ENCODE results near the gene LGALS7. TPM values are rescaled to one million over a fixed set of nuclear protein-coding genes. Genes with fewer than 3 reads are reported as not detected.
"Not testable (repeated sequence)": the region's sequence is repeated elsewhere in the genome, so short reads cannot be mapped to it uniquely, and the experiment has no call there.

LGALS7 gene
- polyA plus RNA-seq, 6 donors from 2014 or later, result not detected

DNA sequence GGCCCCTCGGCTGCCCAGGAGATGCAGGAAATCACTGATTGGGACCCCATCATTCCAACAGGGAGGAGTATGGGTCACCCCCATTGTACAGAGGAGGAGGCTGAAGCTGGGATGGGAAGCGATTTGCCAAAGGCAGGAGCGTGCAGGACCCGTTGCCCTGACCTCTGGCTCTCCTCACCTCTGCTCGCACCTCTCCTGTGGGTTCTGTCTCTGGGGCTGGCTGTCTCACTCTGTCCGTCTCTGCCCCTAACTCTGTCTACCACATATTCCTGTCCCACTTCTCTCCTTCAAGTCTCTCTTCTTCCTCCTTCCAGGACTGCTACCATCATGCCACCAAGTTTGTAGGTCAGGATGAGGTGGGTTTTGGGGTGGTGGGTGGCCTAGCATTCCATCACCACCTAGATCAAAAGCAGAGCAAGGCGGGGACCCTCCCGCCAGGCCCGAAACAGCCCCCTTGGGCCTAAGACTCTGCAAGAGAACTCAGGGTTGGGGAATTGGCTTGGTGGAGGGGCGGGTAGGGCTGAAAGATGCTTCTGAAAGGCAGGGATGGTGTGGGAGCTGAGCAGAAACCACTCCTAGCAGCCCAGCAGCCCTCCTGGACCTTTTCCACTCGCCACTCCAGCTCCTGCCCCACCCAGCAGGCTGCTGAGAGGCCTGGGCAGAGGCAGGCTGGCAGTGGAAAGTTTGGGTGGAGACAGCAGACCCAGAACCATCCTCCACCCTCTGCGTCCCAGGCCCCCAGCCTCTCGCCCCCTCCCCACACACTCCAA lies 1.0 kb upstream of the LGALS7 start:
- no peak for DNase-seq
- peak overlapping the region in 1 of 8 donors; percentile 44 for H3K4me3 Mint-ChIP-seq
- no peaks in the 10 kb centered on the region for H3K36me3 Mint-ChIP-seq
- peaks cover 1 to 4% (median 3%) of the 10 kb centered on the region in 3 donors for H3K4me1 Mint-ChIP-seq
- peaks cover 0 to 8% (median 6%) of the 10 kb centered on the region in 3 donors for H3K27me3 Mint-ChIP-seq
- no peak for ATAC-seq (ENCODE audit: low read depth in 2 of 2)
- no peak overlapping the region for H3K27ac Mint-ChIP-seq
- H3K9me3 Mint-ChIP-seq, result no peaks in the 10 kb centered on the region

DNA sequence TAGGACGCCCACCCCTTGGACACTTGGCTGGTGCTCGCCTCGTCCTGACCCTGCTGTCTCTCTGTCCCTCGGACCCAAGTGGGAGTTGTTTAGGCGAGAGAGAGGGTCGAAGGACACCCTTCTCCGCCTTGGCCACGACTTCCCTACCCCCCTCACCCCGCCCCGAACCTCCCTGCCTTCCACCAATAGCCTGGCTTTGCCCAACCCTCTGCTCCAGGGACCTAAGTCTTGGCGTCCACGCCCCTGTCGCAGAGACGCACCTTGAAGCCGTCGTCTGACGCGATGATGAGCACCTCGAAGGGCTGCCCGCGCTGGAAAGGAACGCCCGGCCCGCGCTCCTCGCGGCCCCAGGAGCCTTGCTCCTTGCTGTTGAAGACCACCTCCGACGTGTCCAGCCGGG lies 1.7 kb downstream of the LGALS7 start:
- peaks cover 4 to 12% (median 8%) of the 10 kb centered on the region in 3 donors for H3K4me1 Mint-ChIP-seq
- not testable (repeated sequence) for H3K4me3 Mint-ChIP-seq; H3K36me3 Mint-ChIP-seq; H3K27ac Mint-ChIP-seq; H3K9me3 Mint-ChIP-seq; DNase-seq; ATAC-seq (ENCODE audit: low read depth in 2 of 2); H3K27me3 Mint-ChIP-seq

DNA sequence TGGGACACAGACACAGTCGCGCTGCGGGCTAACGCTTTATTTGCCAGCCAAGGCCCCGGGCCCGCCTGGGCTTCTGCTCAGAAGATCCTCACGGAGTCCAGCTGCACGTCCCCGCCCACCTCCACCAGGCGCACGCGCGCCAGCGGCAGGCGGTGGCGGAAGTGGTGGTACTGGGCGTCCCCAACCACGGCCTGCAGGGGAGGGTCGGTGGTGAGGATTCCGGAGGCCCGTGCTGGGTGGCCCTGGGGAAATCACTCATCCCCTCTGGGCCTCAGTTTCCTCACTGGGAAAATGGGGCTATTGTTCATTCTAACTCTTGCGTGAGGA lies 2.4 kb downstream of the LGALS7 start:
- H3K27me3 Mint-ChIP-seq, DNase-seq, H3K27ac Mint-ChIP-seq, H3K4me3 Mint-ChIP-seq, H3K9me3 Mint-ChIP-seq, H3K36me3 Mint-ChIP-seq: not testable (repeated sequence)
- peak; percentile 50 to 56 for ATAC-seq (ENCODE audit: low read depth in 2 of 2)
- peaks cover 4 to 12% (median 8%) of the 10 kb centered on the region in 3 donors for H3K4me1 Mint-ChIP-seq

DNA sequence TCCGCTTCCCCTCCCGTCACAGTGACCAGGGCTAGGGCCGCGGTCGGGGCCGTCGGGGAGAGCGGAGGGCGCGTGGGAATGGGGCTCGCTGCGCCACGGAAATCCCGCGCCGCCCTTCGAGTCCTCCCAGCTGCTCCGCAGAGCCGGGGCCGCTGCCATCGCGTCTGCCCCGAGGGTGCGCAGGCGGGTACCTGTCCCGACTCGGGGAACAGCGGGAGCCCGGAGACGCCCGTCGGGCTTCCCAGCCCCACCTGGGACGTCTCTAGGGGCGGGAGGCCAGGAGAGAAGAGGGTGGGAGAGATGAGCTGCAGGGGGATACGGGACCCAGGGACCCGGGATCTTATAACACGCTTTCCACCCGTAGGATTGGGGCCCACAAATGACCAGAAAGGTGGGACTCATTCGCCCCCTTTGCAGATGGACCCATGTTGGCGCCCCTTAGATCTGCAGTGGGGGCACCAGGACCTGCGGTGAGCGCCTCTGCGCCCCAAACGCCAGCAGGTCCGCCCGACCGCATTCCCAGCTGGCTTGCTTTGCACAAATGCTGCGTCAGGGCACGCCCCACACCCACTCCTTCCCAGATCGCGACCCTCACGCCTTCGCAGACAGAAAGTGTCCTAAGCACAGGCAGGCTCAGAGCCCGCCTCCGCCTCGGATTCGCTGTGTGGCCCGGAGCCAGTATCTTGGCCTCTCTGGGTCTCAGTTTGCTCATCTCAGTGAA lies 2.9 kb downstream of the LGALS7 start:
- H3K27ac Mint-ChIP-seq, result peak overlapping the region in 1 of 6 donors; percentile 96
- H3K36me3 Mint-ChIP-seq, H3K9me3 Mint-ChIP-seq, H3K27me3 Mint-ChIP-seq, DNase-seq: not testable (repeated sequence)
- peaks cover 4 to 12% (median 8%) of the 10 kb centered on the region in 3 donors for H3K4me1 Mint-ChIP-seq
- peak overlapping the region in 6 of 8 donors; percentile 42 to 89 (median 72) for H3K4me3 Mint-ChIP-seq
- peak; percentile 9 to 15 for ATAC-seq (ENCODE audit: low read depth in 2 of 2)

DNA sequence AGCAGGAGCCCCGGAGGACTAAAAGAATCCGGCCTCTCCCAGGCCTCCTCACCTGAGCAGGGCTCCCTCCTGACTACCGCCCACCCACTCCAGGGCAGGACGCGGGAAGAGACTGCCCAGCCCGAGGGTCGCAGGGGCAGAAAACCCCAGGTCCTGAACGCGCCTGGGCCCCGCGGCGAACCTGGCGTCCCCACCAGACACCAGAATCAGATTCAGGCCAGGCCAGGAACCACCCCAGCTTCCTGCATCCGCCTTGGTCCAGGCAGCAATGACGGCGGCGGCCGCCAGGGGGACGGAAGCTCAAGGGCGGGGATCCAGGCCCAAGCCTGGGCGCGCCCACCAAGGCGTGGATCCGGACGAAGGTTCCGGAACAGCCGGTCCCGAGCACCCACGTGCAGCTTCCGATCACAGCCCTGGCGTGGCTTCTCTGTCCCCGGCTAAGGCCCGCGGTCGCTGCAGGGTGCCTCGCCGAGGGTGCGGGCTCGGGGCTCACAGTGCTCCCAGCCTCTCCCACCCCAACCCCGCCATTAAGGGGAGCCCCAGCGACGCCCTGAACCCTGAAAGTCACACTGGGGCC lies 3.6 kb downstream of the LGALS7 start:
- Mint-ChIP-seq H3K27me3 (no peaks in the 10 kb centered on the region), H3K4me1 (peaks cover 4 to 12% (median 8%) of the 10 kb centered on the region in 3 donors), H3K27ac (peak overlapping the region; percentile 78 to 96 (median 88)), H3K36me3 (no peaks in the 10 kb centered on the region), H3K9me3 (peaks cover 0 to 4% (median 0%) of the 10 kb centered on the region in 7 donors), H3K4me3 (peak overlapping the region; percentile 69 to 89 (median 75))
- DNase-seq (peak; percentile 95), ATAC-seq (ENCODE audit: low read depth in 2 of 2) (peak; percentile 90 to 92)

DNA sequence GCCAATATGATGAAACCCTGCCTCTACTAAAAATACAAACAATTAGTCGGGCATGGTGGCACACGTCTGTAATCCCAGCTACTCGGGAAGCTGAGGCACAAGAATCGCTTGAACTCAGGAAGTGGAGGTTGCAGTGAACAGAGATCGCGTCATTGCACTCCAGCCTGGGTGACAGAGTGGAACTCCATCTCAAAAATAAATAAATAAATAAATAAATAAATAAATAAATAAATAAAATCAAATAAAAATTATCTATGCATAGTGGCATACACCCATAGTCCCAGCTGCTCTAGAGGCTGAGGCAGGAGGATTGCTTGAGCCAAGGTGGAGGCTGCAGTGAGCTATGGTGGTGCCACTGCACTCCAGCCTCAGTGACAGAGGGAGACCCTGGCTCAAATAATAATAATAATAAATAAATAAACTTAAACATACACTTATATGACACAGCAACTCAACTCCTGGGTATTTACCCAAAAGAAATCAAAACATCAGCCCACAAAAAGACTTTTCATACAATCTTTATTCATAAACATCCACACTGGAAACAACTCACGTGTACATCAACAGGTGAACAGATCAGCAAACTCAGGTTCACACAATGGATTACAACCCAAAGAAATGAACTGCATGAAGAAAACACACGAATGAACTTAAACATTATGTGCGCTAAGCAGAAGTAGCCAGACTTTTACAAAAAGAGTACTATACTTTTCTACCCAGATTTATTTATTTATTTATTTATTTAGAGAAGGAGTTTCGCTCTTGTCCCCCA lies 6.9 kb downstream of the LGALS7 start:
- DNase-seq (no peak), ATAC-seq (ENCODE audit: low read depth in 2 of 2) (no peak)
- Mint-ChIP-seq H3K4me3 (no peak overlapping the region), H3K27ac (no peak overlapping the region), H3K4me1 (peaks cover 4 to 20% (median 17%) of the 10 kb centered on the region in 3 donors), H3K27me3 (no peaks in the 10 kb centered on the region), H3K36me3 (no peaks in the 10 kb centered on the region), H3K9me3 (peaks cover 0 to 4% (median 0%) of the 10 kb centered on the region in 7 donors)

DNA sequence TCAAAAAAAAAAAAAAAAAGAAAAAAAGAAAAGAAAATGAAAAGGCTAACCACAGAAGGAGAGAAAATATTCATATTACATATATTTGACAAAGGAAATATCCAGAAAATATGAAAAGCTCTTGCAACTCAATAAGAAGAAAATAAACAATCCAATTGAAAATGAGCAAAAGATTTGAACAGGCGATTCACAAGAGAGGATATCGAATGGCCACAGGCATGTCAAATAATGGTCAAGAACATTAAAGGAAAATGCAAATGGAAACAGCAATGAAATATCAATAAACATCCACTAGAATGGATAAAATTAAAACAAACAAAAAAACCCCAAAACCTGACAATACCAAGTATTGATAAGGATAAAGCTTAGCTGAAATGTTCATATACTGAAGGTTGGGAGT lies 8.1 kb downstream of the LGALS7 start:
- ATAC-seq (ENCODE audit: low read depth in 2 of 2), result no peak
- Mint-ChIP-seq H3K36me3 (no peaks in the 10 kb centered on the region), H3K4me1 (peaks cover 4 to 20% (median 17%) of the 10 kb centered on the region in 3 donors), H3K27ac (no peak overlapping the region), H3K9me3 (peaks cover 0 to 4% (median 0%) of the 10 kb centered on the region in 7 donors), H3K27me3 (no peaks in the 10 kb centered on the region), H3K4me3 (no peak overlapping the region)
- no peak for DNase-seq

DNA sequence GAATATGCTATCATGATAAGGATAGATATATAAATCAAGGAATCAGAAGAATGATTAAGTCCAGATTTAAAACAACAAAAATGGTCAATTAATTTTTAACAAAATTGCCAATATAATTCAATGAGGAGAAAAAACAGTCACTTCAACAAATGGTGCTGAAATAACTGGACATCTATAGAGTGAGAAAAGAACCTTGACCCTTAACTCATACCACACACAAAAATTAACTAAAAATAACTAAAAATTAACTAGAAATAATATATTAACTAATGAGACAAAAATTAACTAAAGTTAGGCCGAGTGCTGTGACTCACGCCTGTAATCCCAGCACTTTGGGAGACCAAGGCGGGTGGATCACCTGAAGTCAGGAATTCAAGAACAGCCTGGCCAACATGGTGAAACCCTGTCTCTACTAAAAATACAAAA lies 9.5 kb downstream of the LGALS7 start:
- ATAC-seq (ENCODE audit: low read depth in 2 of 2) (no peak), DNase-seq (no peak)
- Mint-ChIP-seq H3K36me3 (no peaks in the 10 kb centered on the region), H3K27ac (no peak overlapping the region), H3K4me1 (peaks cover 0 to 12% (median 9%) of the 10 kb centered on the region in 3 donors), H3K27me3 (no peaks in the 10 kb centered on the region), H3K4me3 (no peak overlapping the region), H3K9me3 (peaks cover 0 to 4% (median 0%) of the 10 kb centered on the region in 7 donors)

DNA sequence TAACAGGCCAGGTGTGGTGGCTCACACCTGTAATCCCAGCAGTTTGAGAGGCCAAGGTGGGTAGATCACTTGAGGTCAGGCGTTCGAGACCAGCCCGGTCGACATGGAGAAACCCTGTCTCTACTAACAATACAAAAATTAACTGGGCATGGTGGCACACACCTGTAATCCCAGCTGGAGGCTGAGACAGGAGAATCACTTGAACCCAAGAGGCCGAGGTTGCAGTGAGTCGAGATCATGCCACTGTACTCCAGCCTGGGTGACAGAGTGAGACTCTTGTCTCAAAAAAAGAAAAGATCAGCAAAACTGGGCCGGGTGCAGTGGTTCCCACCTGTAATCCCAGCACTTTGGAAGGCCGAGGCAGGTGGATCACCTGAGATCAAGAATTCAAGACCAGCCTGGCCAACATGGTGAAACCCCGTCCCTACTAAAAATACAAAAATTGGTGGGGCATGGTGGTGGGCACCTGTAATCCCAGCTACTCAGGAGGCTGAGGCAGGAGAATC lies 11.4 kb downstream of the LGALS7 start:
- not testable (repeated sequence) for DNase-seq; ATAC-seq (ENCODE audit: low read depth in 2 of 2); H3K27me3 Mint-ChIP-seq; H3K36me3 Mint-ChIP-seq; H3K9me3 Mint-ChIP-seq; H3K4me3 Mint-ChIP-seq; H3K4me1 Mint-ChIP-seq; H3K27ac Mint-ChIP-seq

DNA sequence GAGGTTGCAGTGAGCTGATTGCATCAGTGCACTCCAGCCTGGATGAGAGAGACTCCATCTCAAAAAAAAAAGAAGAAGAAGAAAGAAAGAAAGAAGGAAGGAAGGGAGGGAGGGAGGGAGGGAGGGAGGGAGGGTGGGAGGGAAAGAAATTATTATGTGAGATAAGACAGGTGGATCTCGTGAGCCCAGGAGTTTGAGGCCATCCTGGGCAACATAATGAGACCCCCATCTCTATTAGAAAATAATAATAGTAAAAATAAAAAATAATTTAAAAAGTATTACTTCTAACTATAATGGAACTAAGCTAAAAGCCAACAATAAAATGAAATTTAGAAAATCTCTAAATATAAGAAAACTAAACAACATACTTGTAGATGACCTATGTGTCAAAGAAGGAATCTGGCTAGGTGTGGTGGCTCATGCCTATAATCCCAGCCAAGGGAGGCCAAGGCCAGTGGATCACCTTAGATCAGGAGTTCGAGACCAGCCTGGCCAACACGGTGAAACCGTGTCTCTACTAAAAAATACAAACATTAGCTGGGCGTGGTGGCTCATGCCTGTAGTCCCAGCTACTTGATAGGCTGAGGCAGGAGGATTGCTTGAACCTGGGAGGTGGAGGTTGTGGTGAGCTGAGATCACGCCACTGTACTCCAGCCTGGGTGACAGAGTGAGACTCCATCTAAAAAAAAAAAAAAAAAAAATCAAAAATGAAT lies 12.4 kb downstream of the LGALS7 start:
- not testable (repeated sequence) for H3K36me3 Mint-ChIP-seq; DNase-seq; H3K9me3 Mint-ChIP-seq; H3K4me3 Mint-ChIP-seq; ATAC-seq (ENCODE audit: low read depth in 2 of 2); H3K4me1 Mint-ChIP-seq; H3K27me3 Mint-ChIP-seq
- H3K27ac Mint-ChIP-seq, result peak overlapping the region in 1 of 6 donors; percentile 80

DNA sequence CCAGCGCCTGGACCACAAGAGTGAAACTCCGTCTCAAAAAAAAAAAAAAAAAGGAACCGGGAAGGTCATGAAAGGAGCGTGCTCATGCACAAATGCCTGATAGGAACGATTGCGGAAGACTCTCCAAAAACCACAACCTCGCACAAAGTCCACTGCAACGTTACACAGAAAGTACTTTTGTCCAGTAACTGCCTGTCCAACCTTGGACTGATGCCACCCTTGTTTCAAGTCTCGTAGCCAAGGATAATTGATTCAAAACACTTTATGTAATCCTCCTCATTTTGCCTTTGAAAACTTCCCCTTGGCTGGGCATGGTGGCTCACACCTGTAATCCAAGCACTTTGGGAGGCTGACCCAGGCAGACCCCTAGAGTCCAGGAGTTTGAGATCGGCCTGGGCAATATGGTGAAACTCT lies 13.7 kb downstream of the LGALS7 start:
- no peaks in the 10 kb centered on the region for H3K36me3 Mint-ChIP-seq
- no peaks in the 10 kb centered on the region for H3K27me3 Mint-ChIP-seq
- peak overlapping the region in 1 of 6 donors; percentile 15 for H3K27ac Mint-ChIP-seq
- peaks cover 0 to 9% (median 8%) of the 10 kb centered on the region in 3 donors for H3K4me1 Mint-ChIP-seq
- H3K4me3 Mint-ChIP-seq, result no peak overlapping the region
- DNase-seq (no peak), ATAC-seq (ENCODE audit: low read depth in 2 of 2) (no peak)
- peaks cover 0 to 5% (median 3%) of the 10 kb centered on the region in 7 donors for H3K9me3 Mint-ChIP-seq

DNA sequence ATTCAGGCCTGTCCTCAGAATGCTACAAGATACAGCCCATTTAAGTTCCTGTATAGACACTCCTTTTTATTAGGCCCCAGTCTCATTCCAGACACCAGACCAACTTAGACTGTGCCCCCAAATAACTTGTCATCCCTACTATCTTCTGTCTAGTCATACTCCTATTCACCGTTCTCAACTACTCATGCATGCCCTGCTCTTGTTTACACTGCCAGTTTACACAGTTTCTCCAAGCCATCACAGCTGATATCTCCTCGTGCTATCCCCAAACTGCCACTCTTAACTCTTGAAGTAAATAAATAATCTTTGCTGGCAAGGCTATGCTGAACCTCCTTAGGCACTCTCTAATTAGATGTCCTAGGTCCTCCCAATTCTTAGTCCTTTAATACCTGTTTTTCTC lies 19.1 kb downstream of the LGALS7 start:
- not testable (repeated sequence) for ATAC-seq (ENCODE audit: low read depth in 2 of 2); DNase-seq; H3K4me3 Mint-ChIP-seq; H3K4me1 Mint-ChIP-seq; H3K27ac Mint-ChIP-seq; H3K36me3 Mint-ChIP-seq; H3K9me3 Mint-ChIP-seq; H3K27me3 Mint-ChIP-seq
